Gastrocnemius medialis (tissue), 4 donors: ENCODE measurements around the gene CASP9. TPM values are rescaled to one million over a fixed set of nuclear protein-coding genes. Genes with fewer than 3 reads are reported as not detected.

Source experiments
- ATAC-seq, 2 donors: fragments of 150-250 bp; one replicate each; pipeline ENCODE4 v1.9.1; 2016
- DNase-seq, 2 donors: peaks; one replicate each; pipeline ENCODE4 v3.0.0-alpha.2; 2019
- H3K27ac ChIP-seq, 4 donors: fragments of 200-600 bp; sonication (generic); 1 replicate in 1 of 4; 2 replicates in 3 of 4; pipeline ENCODE4 v1.5.1; 2016 to 2018; ENCODE audit warnings: mild to moderate bottlenecking in 2 of 4, moderate library complexity in 1 of 4
- H3K27me3 ChIP-seq, 3 donors: fragments of 200-600 bp; sonication (generic) in 2 of 3; 1 replicate in 1 of 3; 2 replicates in 2 of 3; pipeline versions ENCODE4 v1.5.1 to v1.6.0; 2016 to 2019; ENCODE audit warnings: mild to moderate bottlenecking in 1 of 3, moderate library complexity in 1 of 3
- H3K36me3 ChIP-seq, 2 donors: fragments of 200-600 bp; sonication (generic) in 1 of 2; one replicate each; pipeline ENCODE4 v1.5.1; 2017 to 2018
- H3K4me1 ChIP-seq, 2 donors: fragments of 200-600 bp; sonication (generic) in 1 of 2; one replicate each; pipeline ENCODE4 v1.5.1; 2016 to 2017; ENCODE audit warnings: mild to moderate bottlenecking in 2 of 2
- H3K4me3 ChIP-seq, 4 donors: fragments of 200-600 bp; sonication (generic) in 3 of 4; 1 replicate in 1 of 4; 2 replicates in 3 of 4; pipeline ENCODE4 v1.5.1; 2016 to 2019; ENCODE audit warnings: mild to moderate bottlenecking in 2 of 4
- H3K9me3 ChIP-seq, 3 donors: fragments of 200-600 bp; sonication (generic) in 2 of 3; 1 replicate in 1 of 3; 2 replicates in 2 of 3; pipeline ENCODE4 v1.5.1; 2016 to 2019
- POLR2A ChIP-seq, 2 donors: fragments of 450-650 bp; IDR thresholded peaks; one replicate each; pipeline ENCODE4 v1.6.1; 2017; ENCODE audit warnings: antibody characterized with exemption in 2 of 2, mild to moderate bottlenecking in 2 of 2, moderate library complexity in 2 of 2
- in situ Hi-C, 4 donors: fragments of 200-750 bp; cut with MboI; loops; one replicate each; pipeline versions ENCODE4 v1.15.0 to v1.8.0; 2017; ENCODE audit warnings: low sequenced_read_pairs in 4 of 4
- intact Hi-C: fragments of 100-400 bp; cut with DNase I; formaldehyde crosslinking; loops from one replicate; pipeline ENCODE4 v1.15.1; 2023; ENCODE audit warnings: low total_unique reads
- total RNA-seq, 4 donors: library from RNA; depleted of rRNA; stranded (reverse); fragments of >200 nt; gene quantifications; one replicate each; pipeline versions ENCODE4 v1.1.0 to v1.2.3, GENCODE V29; 2016
- TF ChIP-seq, protein P1 (sequence below), 5 experiments: fragments of 450-650 bp in 3 of 5; fragments of 200-600 bp in 2 of 5; sonication (generic) in 2 of 5; IDR thresholded peaks in 4 of 5; conservative IDR thresholded peaks in 1 of 5; 1 replicate in 4 of 5; 2 replicates in 1 of 5; pipeline ENCODE4 v1.5.1; 2016 to 2019; ENCODE audit warnings: antibody characterized with exemption in 5 of 5, mild to moderate bottlenecking in 3 of 5, moderate library complexity in 3 of 5

Gene CASP9
- total RNA-seq, 4 donors from 2014 or later = 5.2 to 9.6 (median 8.0) TPM

DNA sequence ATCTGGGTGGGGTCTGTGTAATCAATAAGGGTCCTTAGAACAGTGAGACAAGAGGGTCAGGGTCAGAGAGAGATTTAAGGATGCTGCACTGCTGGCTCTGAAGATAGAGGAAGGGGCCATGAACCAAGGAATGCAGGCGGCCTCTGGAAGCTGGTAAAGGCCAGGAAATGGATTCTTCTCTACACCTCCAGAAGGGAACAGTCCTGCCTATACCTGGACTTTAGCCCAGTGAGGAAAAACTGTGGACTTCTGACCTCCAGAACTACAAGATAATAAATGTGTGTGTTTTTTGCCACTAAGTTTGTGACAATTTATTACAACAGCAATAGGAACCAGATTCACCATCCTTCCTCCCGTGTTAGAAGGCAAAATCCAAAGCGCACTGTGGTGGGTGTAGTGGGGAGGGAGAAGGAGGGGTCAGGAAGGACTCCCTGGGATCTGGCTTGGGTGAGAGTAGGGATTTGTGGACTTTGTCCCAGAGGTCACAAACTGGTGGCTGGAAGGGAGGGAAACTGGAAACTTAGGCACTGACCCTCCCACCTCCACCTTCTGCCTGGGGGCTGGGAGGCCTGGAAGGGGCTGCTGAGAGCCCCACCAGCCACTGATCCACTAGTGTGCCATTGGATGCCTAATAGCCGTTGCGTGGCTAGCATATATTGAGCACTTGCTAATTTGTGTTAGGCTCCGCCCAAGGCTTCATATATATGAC, 72.8 kb downstream of the CASP9 start:
- TF ChIP-seq POLR2A (IDR thresholded peaks at IDR 0.05) = no peak
- TF ChIP-seq, protein P1, sequence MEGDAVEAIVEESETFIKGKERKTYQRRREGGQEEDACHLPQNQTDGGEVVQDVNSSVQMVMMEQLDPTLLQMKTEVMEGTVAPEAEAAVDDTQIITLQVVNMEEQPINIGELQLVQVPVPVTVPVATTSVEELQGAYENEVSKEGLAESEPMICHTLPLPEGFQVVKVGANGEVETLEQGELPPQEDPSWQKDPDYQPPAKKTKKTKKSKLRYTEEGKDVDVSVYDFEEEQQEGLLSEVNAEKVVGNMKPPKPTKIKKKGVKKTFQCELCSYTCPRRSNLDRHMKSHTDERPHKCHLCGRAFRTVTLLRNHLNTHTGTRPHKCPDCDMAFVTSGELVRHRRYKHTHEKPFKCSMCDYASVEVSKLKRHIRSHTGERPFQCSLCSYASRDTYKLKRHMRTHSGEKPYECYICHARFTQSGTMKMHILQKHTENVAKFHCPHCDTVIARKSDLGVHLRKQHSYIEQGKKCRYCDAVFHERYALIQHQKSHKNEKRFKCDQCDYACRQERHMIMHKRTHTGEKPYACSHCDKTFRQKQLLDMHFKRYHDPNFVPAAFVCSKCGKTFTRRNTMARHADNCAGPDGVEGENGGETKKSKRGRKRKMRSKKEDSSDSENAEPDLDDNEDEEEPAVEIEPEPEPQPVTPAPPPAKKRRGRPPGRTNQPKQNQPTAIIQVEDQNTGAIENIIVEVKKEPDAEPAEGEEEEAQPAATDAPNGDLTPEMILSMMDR (IDR thresholded peaks at IDR 0.05 in 4 of 5, conservative IDR thresholded peaks at IDR 0.05 in 1 of 5) = no peak
- intact Hi-C loops = no loop called here
- H3K4me1 ChIP-seq = no peaks in the 10 kb centered on the region
- no peaks in the 10 kb centered on the region for H3K27me3 ChIP-seq
- H3K36me3 ChIP-seq = no peaks in the 10 kb centered on the region
- DNase-seq = no peak
- in situ Hi-C loops = no loop called here
- no peaks in the 10 kb centered on the region for H3K9me3 ChIP-seq
- ATAC-seq = no peak
- no peak overlapping the region for H3K27ac ChIP-seq
- H3K4me3 ChIP-seq = no peak overlapping the region

DNA sequence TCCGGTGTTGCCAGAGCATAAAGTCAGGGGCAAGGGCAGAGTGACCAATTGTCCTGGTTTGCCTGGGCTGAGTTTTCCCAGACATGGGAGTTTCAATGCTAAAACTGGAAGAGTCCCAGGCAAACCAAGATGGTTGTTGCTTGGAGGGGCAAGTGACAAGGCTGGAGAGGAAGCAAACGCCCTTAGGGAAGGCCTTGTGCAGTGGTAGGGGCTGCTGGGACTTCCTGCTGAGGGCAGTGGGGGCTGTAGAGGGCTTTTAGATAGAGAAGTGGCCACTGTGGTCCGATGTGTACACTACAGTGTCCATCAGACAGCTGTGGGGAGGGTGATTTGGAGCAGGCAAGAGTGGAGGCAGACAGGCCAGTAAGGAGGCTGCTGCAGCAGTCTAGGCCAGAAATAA, 74.4 kb downstream of the CASP9 start:
- Histone ChIP-seq H3K27me3 (no peaks in the 10 kb centered on the region), H3K9me3 (no peaks in the 10 kb centered on the region), H3K27ac (no peak overlapping the region), H3K4me1 (no peaks in the 10 kb centered on the region), H3K4me3 (no peak overlapping the region), H3K36me3 (no peaks in the 10 kb centered on the region)
- no peak for TF ChIP-seq POLR2A (IDR thresholded peaks at IDR 0.05)
- TF ChIP-seq, protein P1 (IDR thresholded peaks at IDR 0.05 in 4 of 5, conservative IDR thresholded peaks at IDR 0.05 in 1 of 5) = no peak
- intact Hi-C loops = no loop called here
- no peak for DNase-seq
- in situ Hi-C loops = loop anchor here in 2 of 4 donors (25.0 kb wide), 2 partner anchors 312 to 337 kb away; no protein-coding TSS in a partner anchor
- ATAC-seq = no peak

DNA sequence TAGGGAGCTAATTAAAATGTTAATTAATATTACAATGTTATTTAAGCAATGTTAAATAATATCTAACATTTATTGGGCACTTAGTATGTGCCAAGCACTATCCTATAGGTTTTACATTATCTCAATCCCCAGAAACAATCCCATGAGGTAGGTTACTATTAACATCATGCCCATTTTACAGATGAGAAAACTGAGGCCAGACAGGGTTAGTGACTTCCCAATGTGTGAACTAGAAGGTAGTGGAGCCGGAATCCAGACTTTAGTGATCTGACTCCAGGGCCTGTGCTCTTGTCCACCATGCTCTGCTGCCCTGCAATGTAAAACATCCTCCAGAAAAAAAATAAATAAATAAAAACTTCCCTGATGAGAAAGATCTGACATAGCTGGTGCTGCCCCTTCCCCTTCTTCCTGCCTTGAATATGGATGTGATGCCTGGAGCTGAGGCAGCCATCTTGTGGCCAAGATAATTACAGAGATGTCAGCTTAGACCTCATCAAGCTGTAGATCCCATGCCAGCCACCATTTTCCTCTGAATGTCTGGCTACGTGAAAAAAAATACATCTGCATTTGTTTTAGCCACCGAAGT, 75.0 kb downstream of the CASP9 start:
- in situ Hi-C loops = loop anchor here in 2 of 4 donors (25.0 kb wide), 2 partner anchors 312 to 337 kb away; no protein-coding TSS in a partner anchor
- ATAC-seq (no peak), DNase-seq (no peak)
- intact Hi-C loops = no loop called here
- H3K9me3 ChIP-seq = no peaks in the 10 kb centered on the region
- H3K4me1 ChIP-seq = no peaks in the 10 kb centered on the region
- H3K27ac ChIP-seq = no peak overlapping the region
- H3K36me3 ChIP-seq = no peaks in the 10 kb centered on the region
- TF ChIP-seq, protein P1 (IDR thresholded peaks at IDR 0.05 in 4 of 5, conservative IDR thresholded peaks at IDR 0.05 in 1 of 5) = no peak
- TF ChIP-seq POLR2A (IDR thresholded peaks at IDR 0.05) = no peak
- no peaks in the 10 kb centered on the region for H3K27me3 ChIP-seq
- no peak overlapping the region for H3K4me3 ChIP-seq

DNA sequence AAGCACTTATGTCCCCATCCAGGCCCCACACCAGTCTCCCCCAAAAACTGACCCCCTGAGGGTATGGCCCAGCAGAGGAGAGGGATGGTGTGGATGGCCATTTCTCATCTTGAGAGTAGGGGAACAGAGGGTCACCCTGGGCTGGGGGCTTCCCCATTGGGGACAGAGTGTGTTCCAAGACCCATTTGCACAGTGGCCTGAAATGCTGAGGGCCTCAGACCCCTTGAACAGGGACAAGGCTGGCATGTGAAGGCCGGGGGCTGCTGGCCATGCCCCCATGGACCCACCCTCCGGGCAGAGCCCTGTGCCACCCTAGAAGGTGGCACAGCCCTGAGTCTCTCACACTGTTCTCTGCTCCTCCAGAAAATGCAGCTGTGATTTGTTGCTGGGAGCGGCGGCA, 77.8 kb downstream of the CASP9 start:
- no peaks in the 10 kb centered on the region for H3K4me1 ChIP-seq
- no peaks in the 10 kb centered on the region for H3K27me3 ChIP-seq
- H3K9me3 ChIP-seq = no peaks in the 10 kb centered on the region
- H3K27ac ChIP-seq = no peak overlapping the region
- DNase-seq = no peak
- TF ChIP-seq, protein P1 (IDR thresholded peaks at IDR 0.05 in 4 of 5, conservative IDR thresholded peaks at IDR 0.05 in 1 of 5) = no peak
- no peak for TF ChIP-seq POLR2A (IDR thresholded peaks at IDR 0.05)
- intact Hi-C loops (no loop called here), in situ Hi-C loops (loop anchor here in 2 of 4 donors (25.0 kb wide), 2 partner anchors 309 to 334 kb away; no protein-coding TSS in a partner anchor)
- no peak for ATAC-seq
- no peaks in the 10 kb centered on the region for H3K36me3 ChIP-seq
- no peak overlapping the region for H3K4me3 ChIP-seq
